Measurements from ENCODE around the gene SERTM2.

The SERTM2 gene

DNA sequence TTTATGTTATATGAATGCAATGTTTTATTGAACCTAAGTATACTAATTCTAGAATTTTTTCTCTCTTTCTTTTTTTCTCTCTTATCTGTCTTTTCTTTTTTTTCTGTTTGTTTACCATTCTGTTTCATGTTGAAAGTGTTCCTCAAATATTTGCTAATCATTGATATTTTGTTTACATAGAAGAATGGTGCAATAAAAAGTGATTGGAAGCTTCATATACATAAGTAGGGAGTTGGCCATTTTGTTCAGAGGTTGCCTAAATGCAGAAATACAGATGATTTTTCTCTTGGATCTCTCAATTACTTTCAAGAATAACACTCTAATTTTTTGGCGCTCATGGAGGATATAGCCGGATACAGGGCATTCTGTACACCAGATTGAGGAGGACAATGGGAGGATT, 5.7 kb upstream of the SERTM2 start:
- ChIA-PET CTCF (no interaction called here), POLR2A (no interaction called here)
- TF ChIP-seq, protein P1, sequence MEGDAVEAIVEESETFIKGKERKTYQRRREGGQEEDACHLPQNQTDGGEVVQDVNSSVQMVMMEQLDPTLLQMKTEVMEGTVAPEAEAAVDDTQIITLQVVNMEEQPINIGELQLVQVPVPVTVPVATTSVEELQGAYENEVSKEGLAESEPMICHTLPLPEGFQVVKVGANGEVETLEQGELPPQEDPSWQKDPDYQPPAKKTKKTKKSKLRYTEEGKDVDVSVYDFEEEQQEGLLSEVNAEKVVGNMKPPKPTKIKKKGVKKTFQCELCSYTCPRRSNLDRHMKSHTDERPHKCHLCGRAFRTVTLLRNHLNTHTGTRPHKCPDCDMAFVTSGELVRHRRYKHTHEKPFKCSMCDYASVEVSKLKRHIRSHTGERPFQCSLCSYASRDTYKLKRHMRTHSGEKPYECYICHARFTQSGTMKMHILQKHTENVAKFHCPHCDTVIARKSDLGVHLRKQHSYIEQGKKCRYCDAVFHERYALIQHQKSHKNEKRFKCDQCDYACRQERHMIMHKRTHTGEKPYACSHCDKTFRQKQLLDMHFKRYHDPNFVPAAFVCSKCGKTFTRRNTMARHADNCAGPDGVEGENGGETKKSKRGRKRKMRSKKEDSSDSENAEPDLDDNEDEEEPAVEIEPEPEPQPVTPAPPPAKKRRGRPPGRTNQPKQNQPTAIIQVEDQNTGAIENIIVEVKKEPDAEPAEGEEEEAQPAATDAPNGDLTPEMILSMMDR (IDR thresholded peaks at IDR 0.05; ENCODE audit: insufficient read depth, low read length, missing control alignments): no peak
- H3K4me3 ChIP-seq (ENCODE audit: low read depth, low read length): no peak overlapping the region
- no peak for DNase-seq (ENCODE audit: low read depth, low spot score)

DNA sequence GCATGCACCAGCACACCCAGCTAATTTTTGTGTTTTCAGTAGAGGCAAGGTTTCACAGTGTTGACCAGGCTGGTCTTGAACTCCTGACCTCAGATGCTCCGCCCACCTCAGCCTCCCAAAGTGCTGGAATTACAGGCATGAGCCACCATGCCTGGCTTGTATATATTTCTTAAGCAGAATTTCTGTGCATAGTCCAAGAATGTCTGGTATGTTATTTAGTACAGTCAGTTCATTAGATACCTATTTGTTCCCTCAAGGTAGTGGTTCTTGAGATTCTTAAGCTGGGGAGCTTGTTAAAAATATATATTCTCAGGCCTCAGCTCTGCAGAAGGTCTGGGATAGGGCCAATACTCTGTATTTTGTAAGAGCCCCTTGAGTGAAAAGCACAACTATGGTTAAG, 4.6 kb upstream of the SERTM2 start:
- DNase-seq (ENCODE audit: low read depth, low spot score): no peak
- ChIA-PET POLR2A (no interaction called here), CTCF (no interaction called here)
- TF ChIP-seq, protein P1 (IDR thresholded peaks at IDR 0.05; ENCODE audit: insufficient read depth, low read length, missing control alignments): no peak
- no peak overlapping the region for H3K4me3 ChIP-seq (ENCODE audit: low read depth, low read length)

DNA sequence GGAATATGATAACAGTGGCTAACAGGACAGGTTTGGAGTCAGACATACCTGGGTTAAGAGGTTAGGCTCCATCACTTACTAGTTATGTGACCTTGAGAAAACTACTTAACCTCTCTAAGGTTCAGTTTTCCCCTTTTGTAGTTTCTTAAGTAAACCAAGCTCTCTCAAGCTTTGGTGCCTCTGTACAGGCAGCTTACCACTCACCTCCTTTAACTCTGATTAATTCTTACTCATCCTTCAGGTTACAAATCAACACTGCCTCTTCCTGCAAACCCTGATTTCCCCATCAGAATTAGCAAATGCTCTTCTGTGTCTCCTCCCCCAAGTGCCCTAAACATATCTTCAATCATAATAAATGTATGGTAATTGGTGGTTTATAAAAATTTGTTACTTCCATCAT, 3.5 kb upstream of the SERTM2 start:
- no peak overlapping the region for H3K4me3 ChIP-seq (ENCODE audit: low read depth, low read length)
- ChIA-PET CTCF (no interaction called here), POLR2A (no interaction called here)
- no peak for DNase-seq (ENCODE audit: low read depth, low spot score)
- TF ChIP-seq, protein P1 (IDR thresholded peaks at IDR 0.05; ENCODE audit: insufficient read depth, low read length, missing control alignments): no peak

DNA sequence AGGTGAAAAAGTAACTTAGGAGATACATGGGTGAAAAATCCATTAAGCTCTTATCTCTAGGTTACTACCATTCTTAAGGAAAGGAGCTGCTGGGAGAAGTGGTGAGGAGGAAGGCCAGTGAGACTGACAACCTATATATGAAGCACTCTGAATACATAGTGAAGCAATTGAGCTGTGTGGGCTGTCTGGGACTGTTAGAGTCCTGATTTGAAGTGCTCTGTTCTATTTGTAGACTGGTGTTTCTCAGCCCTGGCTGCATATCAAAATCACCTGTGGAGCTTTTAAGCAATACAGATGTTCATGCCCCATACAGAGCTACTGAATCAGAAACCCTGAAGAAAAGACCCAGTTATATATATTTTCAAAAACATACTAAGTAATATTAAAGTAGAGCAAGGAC, 3.9 kb downstream of the SERTM2 start:
- ChIA-PET CTCF (no interaction called here), POLR2A (no interaction called here)
- no peak overlapping the region for H3K4me3 ChIP-seq (ENCODE audit: low read depth, low read length)
- DNase-seq (ENCODE audit: low read depth, low spot score): no peak
- TF ChIP-seq, protein P1 (IDR thresholded peaks at IDR 0.05; ENCODE audit: insufficient read depth, low read length, missing control alignments): no peak

DNA sequence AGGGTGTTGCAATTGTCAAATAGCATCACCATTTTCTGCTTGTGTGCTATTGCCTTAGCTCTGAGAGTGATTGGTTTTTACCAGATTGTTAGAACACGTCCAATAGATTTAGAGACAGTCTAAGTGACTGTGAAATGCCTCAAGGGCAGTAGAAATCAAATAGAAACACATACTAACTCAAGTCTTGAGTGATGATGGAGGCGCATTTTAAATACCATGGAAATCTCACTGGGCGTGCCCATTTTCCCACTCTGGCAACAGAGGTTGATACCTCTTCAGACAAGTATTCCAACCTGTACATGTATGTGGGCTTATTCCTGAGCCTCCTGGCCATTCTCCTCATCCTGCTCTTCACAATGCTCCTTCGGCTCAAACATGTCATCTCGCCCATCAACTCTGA, 7.2 kb downstream of the SERTM2 start:
- TF ChIP-seq, protein P1 (IDR thresholded peaks at IDR 0.05; ENCODE audit: insufficient read depth, low read length, missing control alignments): no peak
- ChIA-PET POLR2A (no interaction called here), CTCF (no interaction called here)
- no peak overlapping the region for H3K4me3 ChIP-seq (ENCODE audit: low read depth, low read length)
- DNase-seq (ENCODE audit: low read depth, low spot score): no peak

DNA sequence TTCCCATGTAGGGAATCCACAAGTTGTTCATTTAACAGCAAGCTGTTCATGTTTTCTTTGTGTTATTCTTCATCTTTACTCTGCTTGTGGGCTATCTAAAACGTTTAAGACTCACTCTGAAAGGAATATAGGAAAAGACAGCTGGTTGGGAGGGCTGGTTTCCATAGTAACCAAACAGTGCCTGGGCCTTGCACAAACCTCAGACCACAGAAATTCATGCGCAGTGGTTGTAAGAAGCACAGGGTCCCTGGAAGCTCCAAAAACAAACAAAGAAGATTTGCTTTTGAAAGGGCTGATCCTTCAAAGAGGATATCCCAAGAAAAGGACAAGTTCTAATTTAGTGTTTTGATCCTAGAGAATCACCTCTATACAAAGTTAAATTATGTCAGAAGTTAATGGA, 7.8 kb downstream of the SERTM2 start:
- H3K4me3 ChIP-seq (ENCODE audit: low read depth, low read length): no peak overlapping the region
- ChIA-PET POLR2A (no interaction called here), CTCF (no interaction called here)
- DNase-seq (ENCODE audit: low read depth, low spot score): no peak
- TF ChIP-seq, protein P1 (IDR thresholded peaks at IDR 0.05; ENCODE audit: insufficient read depth, low read length, missing control alignments): no peak
